ENCODE measurements around the gene SLC35C1. TPM values are rescaled to one million over a fixed set of nuclear protein-coding genes. Genes with fewer than 3 reads are reported as not detected.

The SLC35C1 gene
- polyA plus RNA-seq, 1 donor (not counting 4 experiments of a cell fraction or from before 2014, with no cell fraction given) = 4.9 TPM

- no peaks in the 10 kb centered on the region for H3K4me1 ChIP-seq (ENCODE audit: control insufficient read depth, extremely low read depth, insufficient read depth, low read length)
- H3K27ac ChIP-seq (ENCODE audit: control insufficient read depth, insufficient read depth, low read length) = no peak overlapping the region
- H3K4me2 ChIP-seq (ENCODE audit: control insufficient read depth, extremely low read depth, insufficient read depth, low read depth, low read length) = no peak overlapping the region
- no peaks in the 10 kb centered on the region for H4K20me1 ChIP-seq (ENCODE audit: control insufficient read depth, extremely low read depth, insufficient read depth, low read length)
- TF ChIP-seq, protein P1, sequence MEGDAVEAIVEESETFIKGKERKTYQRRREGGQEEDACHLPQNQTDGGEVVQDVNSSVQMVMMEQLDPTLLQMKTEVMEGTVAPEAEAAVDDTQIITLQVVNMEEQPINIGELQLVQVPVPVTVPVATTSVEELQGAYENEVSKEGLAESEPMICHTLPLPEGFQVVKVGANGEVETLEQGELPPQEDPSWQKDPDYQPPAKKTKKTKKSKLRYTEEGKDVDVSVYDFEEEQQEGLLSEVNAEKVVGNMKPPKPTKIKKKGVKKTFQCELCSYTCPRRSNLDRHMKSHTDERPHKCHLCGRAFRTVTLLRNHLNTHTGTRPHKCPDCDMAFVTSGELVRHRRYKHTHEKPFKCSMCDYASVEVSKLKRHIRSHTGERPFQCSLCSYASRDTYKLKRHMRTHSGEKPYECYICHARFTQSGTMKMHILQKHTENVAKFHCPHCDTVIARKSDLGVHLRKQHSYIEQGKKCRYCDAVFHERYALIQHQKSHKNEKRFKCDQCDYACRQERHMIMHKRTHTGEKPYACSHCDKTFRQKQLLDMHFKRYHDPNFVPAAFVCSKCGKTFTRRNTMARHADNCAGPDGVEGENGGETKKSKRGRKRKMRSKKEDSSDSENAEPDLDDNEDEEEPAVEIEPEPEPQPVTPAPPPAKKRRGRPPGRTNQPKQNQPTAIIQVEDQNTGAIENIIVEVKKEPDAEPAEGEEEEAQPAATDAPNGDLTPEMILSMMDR (optimal IDR thresholded peaks at IDR 0.05 in 1 of 3, IDR thresholded peaks at IDR 0.05 in 1 of 3, conservative IDR thresholded peaks at IDR 0.05 in 1 of 3; ENCODE audit: extremely low read depth in 1 of 3, insufficient read depth in 2 of 3, low read length in 3 of 3) = no peak
- no peak for TF ChIP-seq EZH2 (IDR thresholded peaks at IDR 0.05; ENCODE audit: low read length)
- H3K79me2 ChIP-seq (ENCODE audit: control insufficient read depth, insufficient read depth, low read length) = no peaks in the 10 kb centered on the region
- H3K9me1 ChIP-seq (ENCODE audit: control insufficient read depth, extremely low read depth, insufficient read depth, low read length) = no peaks in the 10 kb centered on the region
- H3K9ac ChIP-seq (ENCODE audit: control insufficient read depth, extremely low read depth, insufficient read depth, low read length) = no peak overlapping the region
- no peaks in the 10 kb centered on the region for H3K9me3 ChIP-seq (ENCODE audit: control insufficient read depth, low read depth, low read length)
- DNase-seq (ENCODE audit: low read depth, low spot score) (no peak), FAIRE-seq (no peak)
- no peak overlapping the region for H2AFZ ChIP-seq (ENCODE audit: control insufficient read depth, low read length)
- dilution Hi-C loops (cut with MboI; ENCODE audit: extremely low pct_ligation_motif_present, low sequenced_read_pairs) = no loop called here
- H3K27me3 ChIP-seq (ENCODE audit: control insufficient read depth, extremely low read depth, insufficient read depth, low read length) = peaks cover 33% of the 10 kb centered on the region
- no peak overlapping the region for H3K4me3 ChIP-seq (ENCODE audit: control insufficient read depth in 2 of 3, extremely low read depth in 1 of 3, insufficient read depth in 2 of 3, low read depth in 1 of 3, low read length in 3 of 3)
- H3K36me3 ChIP-seq (ENCODE audit: control insufficient read depth in 2 of 2, extremely low read depth in 1 of 2, insufficient read depth in 2 of 2, low read length in 2 of 2) = no peaks in the 10 kb centered on the region
Measured at GRCh38 chr11:45756384-45757010, 48.5 kb upstream of the SLC35C1 start.

GRCh38 chr11:45757672-45758071, 47.3 kb upstream of the SLC35C1 start:
- no peak overlapping the region for H3K27ac ChIP-seq (ENCODE audit: control insufficient read depth, insufficient read depth, low read length)
- H3K9ac ChIP-seq (ENCODE audit: control insufficient read depth, extremely low read depth, insufficient read depth, low read length) = no peak overlapping the region
- no peak for FAIRE-seq
- H3K9me1 ChIP-seq (ENCODE audit: control insufficient read depth, extremely low read depth, insufficient read depth, low read length) = no peaks in the 10 kb centered on the region
- no peaks in the 10 kb centered on the region for H4K20me1 ChIP-seq (ENCODE audit: control insufficient read depth, extremely low read depth, insufficient read depth, low read length)
- H3K4me1 ChIP-seq (ENCODE audit: control insufficient read depth, extremely low read depth, insufficient read depth, low read length) = no peaks in the 10 kb centered on the region
- dilution Hi-C loops (cut with MboI; ENCODE audit: extremely low pct_ligation_motif_present, low sequenced_read_pairs) = no loop called here
- no peaks in the 10 kb centered on the region for H3K36me3 ChIP-seq (ENCODE audit: control insufficient read depth in 2 of 2, extremely low read depth in 1 of 2, insufficient read depth in 2 of 2, low read length in 2 of 2)
- no peak overlapping the region for H3K4me2 ChIP-seq (ENCODE audit: control insufficient read depth, extremely low read depth, insufficient read depth, low read depth, low read length)
- no peak for DNase-seq (ENCODE audit: low read depth, low spot score)
- no peaks in the 10 kb centered on the region for H3K9me3 ChIP-seq (ENCODE audit: control insufficient read depth, low read depth, low read length)
- no peak overlapping the region for H3K4me3 ChIP-seq (ENCODE audit: control insufficient read depth in 2 of 3, extremely low read depth in 1 of 3, insufficient read depth in 2 of 3, low read depth in 1 of 3, low read length in 3 of 3)
- peaks cover 33% of the 10 kb centered on the region for H3K27me3 ChIP-seq (ENCODE audit: control insufficient read depth, extremely low read depth, insufficient read depth, low read length)
- H3K79me2 ChIP-seq (ENCODE audit: control insufficient read depth, insufficient read depth, low read length) = no peaks in the 10 kb centered on the region
- no peak for TF ChIP-seq EZH2 (IDR thresholded peaks at IDR 0.05; ENCODE audit: low read length)
- TF ChIP-seq, protein P1 (optimal IDR thresholded peaks at IDR 0.05 in 1 of 3, IDR thresholded peaks at IDR 0.05 in 1 of 3, conservative IDR thresholded peaks at IDR 0.05 in 1 of 3; ENCODE audit: extremely low read depth in 1 of 3, insufficient read depth in 2 of 3, low read length in 3 of 3) = no peak
- H2AFZ ChIP-seq (ENCODE audit: control insufficient read depth, low read length) = no peak overlapping the region
